ENCODE results near the gene VIPR2.

VIPR2 gene

GRCh38 chr7:159158125-159158887, 13.6 kb upstream of the VIPR2 start:
- no peak for TF ChIP-seq CTCF (IDR thresholded peaks at IDR 0.05; ENCODE audit: low read depth, low read length, missing control alignments)
- H3K4me3 ChIP-seq (replicated peaks; ENCODE audit: low read depth, low read length), result no peak overlapping the region
- no peak for DNase-seq (ENCODE audit: extremely low read depth, low read depth)

GRCh38 chr7:159157714-159158113, 13.0 kb upstream of the VIPR2 start:
- no peak for DNase-seq (ENCODE audit: extremely low read depth, low read depth)
- TF ChIP-seq CTCF (IDR thresholded peaks at IDR 0.05; ENCODE audit: low read depth, low read length, missing control alignments), result no peak

GRCh38 chr7:159156436-159157245, 12.0 kb upstream of the VIPR2 start:
- H3K4me3 ChIP-seq (replicated peaks; ENCODE audit: low read depth, low read length), result no peak overlapping the region
- TF ChIP-seq CTCF (IDR thresholded peaks at IDR 0.05; ENCODE audit: low read depth, low read length, missing control alignments), result no peak
- no peak for DNase-seq (ENCODE audit: extremely low read depth, low read depth)

More at GRCh38 chr7:159157714-159158113, 13.0 kb upstream of the VIPR2 start:
- H3K4me3 ChIP-seq (replicated peaks; ENCODE audit: low read depth, low read length), result no peak overlapping the region

- TF ChIP-seq CTCF (IDR thresholded peaks at IDR 0.05; ENCODE audit: low read depth, low read length, missing control alignments), result no peak
- no peak for DNase-seq (ENCODE audit: extremely low read depth, low read depth)
- no peak overlapping the region for H3K4me3 ChIP-seq (replicated peaks; ENCODE audit: low read depth, low read length)
These were observed 10.7 kb upstream of the VIPR2 start for GRCh38 chr7:159155410-159155809.

GRCh38 chr7:159154243-159154642, 9.6 kb upstream of the VIPR2 start:
- no peak for TF ChIP-seq CTCF (IDR thresholded peaks at IDR 0.05; ENCODE audit: low read depth, low read length, missing control alignments)
- no peak overlapping the region for H3K4me3 ChIP-seq (replicated peaks; ENCODE audit: low read depth, low read length)
- DNase-seq (ENCODE audit: extremely low read depth, low read depth), result no peak

- TF ChIP-seq CTCF (IDR thresholded peaks at IDR 0.05; ENCODE audit: low read depth, low read length, missing control alignments), result no peak
- DNase-seq (ENCODE audit: extremely low read depth, low read depth), result no peak
- no peak overlapping the region for H3K4me3 ChIP-seq (replicated peaks; ENCODE audit: low read depth, low read length)
These were observed 8.8 kb upstream of the VIPR2 start for GRCh38 chr7:159153511-159153910.

Measured in HFF-Myc (cell line).